Stimulated activated CD8-positive, alpha-beta memory T cell treated with anti-CD3 and anti-CD28 coated beads, Interleukin-7, amount 100 ng/mL, for 4 hours (primary cell): Measurements from ENCODE around the gene PARVG.
A peak's percentile ranks its signal among the peaks of the same experiment; 100 is the strongest.

Experiments
- DNase-seq, 2 donors: peaks; one replicate each; pipeline ENCODE4 v3.0.0-alpha.2; 2020; ENCODE audit warnings: low read depth in 2 of 2

Gene PARVG

GRCh38 chr22:44180706-44181032 lies at the start of gene PARVG:
Gene PARVG, plus strand, starts transcription at chr22:44180925. Its CDS starts 2,405 bp downstream, at chr22:44183330.
- peak in 1 of 2 donors; percentile 24 for DNase-seq

GRCh38 chr22:44131412-44131811 lies 49.3 kb upstream of the PARVG start:
- DNase-seq, result no peak

DNA sequence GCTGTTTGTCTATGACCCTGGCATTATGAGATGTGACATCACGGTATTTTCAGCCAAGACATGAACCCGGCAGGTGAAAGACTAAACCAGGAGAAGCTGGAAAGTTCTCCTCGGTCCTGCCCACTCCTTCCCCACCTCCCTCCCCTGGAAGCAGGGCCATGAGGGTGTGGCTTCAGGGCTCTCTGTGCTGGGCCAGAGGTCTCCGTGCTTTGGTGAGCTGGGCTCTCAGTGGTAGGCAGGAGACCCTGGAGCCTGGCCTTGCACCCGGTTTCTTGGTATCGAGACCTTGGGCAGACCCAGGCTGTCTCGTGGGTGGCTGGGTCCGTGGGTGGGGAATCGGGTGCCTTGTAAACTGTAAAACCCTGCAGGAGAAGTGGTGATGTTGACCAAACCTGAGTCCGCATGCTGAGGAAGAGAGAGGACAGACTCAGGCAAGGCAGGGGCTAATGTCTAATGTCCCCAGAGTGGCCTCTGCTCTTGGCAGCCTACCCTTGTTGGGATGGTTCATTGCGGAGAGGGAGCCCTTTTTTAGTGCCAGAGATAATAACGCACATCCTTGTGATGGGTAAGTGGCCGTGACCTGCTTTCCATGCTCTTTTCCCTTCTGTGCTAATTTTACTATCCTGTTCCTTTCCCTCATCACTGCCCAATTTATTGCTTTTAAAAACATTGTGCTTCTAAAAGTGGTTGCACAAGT lies 48.6 kb upstream of the PARVG start:
- DNase-seq, result no peak

- no peak for DNase-seq
These were observed 48.0 kb upstream of the PARVG start for GRCh38 chr22:44132724-44133123.

DNA sequence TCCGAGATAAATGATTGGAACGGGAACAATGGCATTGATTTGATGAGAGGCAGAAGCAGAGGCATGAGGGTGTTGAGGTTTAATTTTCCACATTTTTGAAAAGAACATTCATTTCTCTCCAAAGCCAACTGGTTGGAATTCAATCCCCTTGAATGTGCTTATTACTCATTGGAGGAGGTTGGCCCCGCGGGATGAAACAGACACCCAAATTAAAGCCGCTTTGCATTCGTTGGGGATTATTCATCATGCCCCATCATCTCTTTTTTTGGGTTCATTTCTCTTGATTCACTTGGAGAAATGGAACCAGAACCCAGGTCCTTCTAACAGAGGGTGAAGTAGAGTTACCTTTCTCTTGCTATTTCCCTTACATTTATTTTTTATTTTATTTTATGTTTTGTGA lies 47.6 kb upstream of the PARVG start:
- no peak for DNase-seq

GRCh38 chr22:44133901-44134571 lies 46.7 kb upstream of the PARVG start:
- DNase-seq, result no peak

DNA sequence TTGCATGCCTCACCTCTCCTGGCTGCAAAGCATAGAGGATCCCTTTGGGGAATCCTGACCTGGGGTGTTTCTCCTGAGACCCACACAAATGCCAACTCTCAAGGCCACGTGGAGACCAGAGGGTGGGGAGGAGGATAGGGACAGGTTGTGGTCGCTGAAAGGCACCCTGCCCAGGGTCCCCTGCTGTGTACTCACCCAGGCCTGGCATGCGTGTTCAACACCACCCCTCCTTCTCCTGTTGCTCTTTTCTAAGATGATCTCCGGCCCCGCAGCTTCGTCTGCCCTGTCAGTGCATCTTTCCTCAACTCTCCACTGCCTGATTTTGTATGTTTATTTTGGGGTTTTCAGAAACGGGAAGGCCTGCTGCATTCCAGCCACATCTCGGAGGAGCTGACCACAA lies 44.6 kb upstream of the PARVG start:
- no peak for DNase-seq

GRCh38 chr22:44136786-44137185 lies 43.9 kb upstream of the PARVG start:
- no peak for DNase-seq

DNA sequence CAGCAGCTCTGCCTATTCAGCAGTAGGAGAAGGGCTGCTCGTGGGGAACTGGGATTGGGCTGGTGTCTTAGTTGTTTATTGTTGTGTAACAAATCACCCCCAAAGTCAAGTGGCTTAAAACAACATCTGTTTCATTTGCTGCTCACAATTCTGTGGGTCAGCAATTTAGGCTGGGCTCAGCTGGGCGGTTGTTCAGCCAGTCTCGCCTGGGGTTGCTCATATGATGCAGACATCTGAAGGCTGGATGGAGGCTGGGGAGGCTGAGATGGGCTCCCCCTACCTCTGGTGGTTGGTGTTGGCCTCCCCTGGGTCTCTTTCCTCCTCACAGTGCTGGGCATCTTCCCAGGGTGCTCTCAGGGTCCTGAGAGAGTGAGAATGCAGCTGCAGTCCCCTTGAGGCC lies 43.3 kb upstream of the PARVG start:
- DNase-seq, result no peak

DNA sequence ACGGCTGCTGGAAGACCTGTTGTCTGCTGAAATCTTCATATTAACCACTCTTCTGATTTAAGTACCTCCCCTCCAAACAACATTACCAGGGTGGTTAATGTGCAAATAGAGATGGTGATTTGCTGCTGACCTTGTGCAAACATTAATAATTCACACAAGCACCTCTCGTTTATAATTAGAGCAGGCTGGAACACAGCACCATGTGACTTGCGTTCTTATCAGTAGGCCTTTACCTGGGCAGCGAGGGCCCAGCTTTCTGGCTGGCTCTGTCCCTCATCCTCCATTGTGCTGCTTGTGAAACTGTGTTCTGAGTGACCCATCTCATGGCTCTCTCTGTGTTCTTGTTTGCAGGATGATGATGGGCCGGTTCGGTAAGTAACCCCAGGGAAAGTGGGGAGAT lies 41.0 kb upstream of the PARVG start:
- no peak for DNase-seq

DNA sequence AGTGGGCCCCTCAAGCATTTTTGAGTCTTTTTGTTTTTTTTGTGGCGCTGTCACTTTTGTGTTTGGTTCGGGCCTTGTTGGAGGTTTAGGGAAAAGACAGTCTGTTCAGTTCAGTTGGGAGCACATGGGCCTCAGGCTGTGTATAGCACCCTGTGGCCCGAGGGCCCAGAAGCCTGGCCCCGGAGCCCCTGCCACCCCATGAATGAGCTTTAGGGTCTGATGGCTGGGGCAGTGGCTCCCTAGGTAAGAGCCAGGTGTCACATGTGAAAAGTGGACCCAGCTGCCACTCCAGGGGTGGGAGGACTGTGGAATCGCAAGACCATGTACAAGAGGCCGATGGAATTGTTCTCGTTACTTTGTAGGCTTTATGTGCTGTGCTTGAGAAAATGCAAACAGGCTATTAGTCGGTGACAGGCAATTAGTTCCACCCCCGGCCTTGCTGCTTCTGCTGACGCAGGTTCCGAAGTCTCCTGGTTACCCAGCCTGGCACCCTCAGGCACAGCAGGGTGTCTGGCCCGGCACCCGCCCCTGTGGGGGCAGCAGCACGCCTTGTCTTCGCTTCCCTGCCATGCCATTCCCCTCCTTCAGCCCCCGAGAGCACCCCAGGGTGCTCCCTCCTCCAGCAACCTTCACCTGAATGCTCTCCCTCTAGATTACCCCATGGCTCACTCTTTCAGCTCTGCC lies 38.2 kb upstream of the PARVG start:
- no peak for DNase-seq

GRCh38 chr22:44143105-44143474 lies 37.6 kb upstream of the PARVG start:
- no peak for DNase-seq

- no peak for DNase-seq
These were observed 37.1 kb upstream of the PARVG start for GRCh38 chr22:44143579-44143978.

DNA sequence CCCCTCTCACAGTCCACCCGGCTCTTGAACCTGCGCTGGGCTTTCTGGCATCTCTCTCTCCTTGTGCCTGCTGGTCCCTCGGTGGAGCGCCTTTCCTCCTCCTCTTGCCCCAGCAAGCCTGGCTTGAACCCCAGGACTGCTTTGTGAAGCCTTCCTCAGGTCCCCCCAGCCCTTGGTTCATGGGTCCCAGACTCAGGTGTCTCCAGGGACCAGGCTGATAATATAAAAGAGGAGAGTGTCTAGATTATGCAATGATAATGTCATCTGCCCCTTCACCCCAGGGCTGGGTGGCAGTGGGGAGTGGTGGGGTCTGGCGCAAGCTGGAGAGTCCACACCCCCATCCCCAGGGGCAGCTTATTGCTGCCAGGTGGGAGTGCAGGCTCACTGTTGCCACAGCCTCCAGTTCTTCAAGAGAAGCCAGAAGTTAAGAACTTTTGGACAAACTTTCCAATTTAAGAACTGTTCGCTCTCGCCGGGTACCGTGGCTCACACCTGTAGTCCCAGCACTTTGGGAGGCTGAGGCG lies 36.6 kb upstream of the PARVG start:
- DNase-seq, result no peak

DNA sequence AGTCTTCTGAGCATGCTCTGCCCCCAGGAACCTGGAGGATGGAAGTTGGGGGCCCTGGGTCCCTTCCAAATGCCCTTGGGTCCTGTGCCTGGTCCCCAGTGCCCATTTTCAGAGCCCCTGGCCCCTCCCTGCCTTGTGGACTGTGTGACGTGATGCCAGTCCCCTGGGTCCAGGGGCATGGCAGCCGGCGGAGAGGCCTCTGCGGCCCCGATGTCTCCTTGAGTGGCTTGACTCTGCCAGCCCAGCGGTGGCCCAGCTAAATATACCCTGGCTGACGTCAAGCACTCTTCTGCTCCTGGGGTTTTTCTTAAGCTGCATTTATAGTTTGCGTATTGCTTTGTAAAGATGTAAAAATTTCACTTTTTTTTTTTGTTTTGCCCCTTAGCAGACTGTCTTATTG lies 35.2 kb upstream of the PARVG start:
- DNase-seq, result no peak

DNA sequence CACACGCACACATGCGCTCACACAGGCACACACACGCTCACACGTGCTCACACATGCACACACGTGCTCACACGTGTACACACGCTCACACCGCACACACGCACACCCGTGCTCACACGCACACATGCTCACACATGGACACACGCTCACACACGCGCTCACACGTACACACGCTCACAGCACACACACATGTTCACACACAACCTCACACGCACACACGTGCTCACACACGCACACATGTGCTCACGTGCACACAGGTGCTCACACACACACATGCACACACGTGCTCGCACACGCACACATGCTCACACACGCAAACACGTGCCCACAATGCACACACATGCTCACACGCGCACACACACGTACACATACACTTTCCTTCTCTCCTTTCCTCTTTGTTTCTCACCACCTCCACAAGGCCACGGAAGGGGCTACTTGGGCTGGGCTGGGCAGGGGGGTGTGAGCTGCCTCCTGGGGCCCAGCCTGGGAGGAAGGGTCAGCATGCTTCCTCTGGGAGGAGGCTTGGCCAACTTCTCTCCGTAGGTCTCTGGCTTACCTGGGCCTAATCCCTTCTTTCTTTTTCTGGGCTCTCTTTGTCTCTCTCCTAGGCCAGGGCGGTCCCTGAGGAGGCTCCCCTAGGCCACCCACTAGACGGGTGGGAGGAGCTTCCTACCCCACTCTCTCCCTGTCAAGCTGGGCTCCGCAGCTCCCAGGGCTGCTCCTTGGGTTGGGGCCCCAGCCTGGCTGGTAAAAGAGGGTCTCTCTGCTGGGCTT lies 34.5 kb upstream of the PARVG start:
- DNase-seq, result no peak

- no peak for DNase-seq
These were observed 33.6 kb upstream of the PARVG start for GRCh38 chr22:44147008-44147645.

DNA sequence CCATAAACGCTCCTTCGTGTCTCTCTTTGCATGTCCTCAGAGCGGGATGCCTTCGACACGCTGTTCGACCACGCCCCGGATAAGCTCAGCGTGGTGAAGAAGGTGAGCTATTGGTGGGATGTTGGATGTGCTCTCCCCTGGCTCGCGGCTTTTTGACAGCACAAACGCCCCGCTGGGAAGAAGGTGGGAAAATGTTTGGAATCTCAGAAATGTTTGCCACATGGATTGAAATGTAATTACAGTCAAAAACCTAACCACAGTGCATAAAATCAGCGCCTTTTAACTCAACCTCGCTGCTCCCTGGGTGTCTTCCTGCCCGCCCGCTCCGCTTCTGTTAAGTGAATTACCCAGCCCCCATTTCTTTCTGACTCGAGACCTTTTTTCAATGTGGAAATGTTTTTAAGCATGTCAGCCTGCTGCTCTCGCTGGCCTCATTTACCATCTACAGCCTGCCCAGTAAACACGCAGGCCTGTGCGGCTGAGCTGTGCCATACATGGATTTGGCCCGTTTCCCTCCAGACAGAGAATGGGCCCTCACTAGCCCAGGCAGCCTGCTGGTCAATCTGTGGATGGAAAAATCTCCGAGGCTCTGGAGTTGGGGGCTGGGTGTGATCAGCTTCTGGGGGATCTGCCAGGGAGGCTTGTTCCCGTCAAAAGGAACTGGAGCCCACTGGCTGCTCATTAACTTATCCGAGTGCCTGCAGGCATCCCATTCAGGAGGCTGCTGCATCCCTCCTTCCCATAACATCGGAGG lies 32.7 kb upstream of the PARVG start:
- DNase-seq, result no peak

DNA sequence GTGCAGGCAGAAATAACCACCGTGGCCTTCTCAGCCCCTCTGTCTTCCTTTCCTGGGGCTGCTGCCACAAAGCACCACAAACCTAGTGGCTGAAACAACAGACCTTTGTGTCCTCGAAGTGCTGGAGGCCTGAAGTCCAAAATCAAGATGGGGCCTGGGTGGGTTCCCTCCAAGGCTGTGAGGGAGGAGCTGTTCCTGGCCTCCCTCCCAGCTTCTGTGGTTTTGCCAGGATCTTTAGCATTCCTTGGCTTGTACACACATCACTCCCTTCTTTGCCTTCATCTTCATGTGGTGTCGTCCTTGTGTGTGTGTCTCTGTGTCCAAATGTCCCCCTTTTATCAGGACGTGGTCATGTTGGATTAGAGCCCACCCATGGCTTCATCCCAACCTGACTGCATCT lies 29.0 kb upstream of the PARVG start:
- DNase-seq, result no peak

DNA sequence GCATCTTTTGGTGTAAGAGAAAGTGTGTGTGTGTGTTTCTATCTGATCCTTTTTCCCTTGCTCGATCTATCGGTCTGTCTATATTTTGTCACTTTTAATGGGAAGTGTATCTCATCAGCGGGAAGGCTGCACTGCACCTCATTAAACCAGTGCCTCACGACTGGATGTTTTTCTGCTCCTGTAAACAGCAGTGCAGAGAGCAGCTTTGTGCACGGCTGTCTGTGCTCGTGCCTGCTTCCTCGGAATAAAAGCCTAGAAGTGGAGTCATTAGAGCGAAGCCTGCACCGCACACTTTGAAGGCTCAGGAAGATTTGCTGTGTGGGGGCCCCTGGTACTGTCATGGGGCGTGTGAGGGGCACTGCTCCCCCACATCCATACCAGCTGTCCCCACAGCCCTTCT lies 27.0 kb upstream of the PARVG start:
- DNase-seq, result no peak

GRCh38 chr22:44154436-44154942 lies 26.2 kb upstream of the PARVG start:
- DNase-seq, result no peak
